ENCODE results near the gene MAD1L1.

The MAD1L1 gene

DNA sequence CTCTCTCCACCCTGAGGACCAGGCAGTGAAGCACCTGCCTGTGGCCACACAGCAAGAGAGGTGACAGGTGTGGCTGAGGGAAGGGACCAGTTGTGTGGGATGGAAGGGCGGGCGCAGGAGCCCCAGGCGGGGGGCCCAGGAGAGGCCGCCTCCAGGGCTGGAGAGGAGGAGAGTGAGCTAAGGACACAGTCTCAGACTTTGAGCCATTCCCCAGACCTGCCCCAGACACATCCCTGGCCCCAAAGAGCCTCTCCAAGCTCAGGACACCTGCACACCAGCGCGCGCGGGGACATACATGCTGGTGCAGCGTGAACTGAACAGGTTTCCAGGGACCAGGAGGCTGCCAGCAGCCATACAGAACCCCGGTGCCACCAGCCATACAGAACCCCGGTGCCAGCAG lies 237.3 kb downstream of the MAD1L1 start:
- no peak overlapping the region for H3K4me3 ChIP-seq (ENCODE audit: control insufficient read depth, low read depth, low read length)
- DNase-seq (ENCODE audit: low read depth) = no peak
- TF ChIP-seq, protein P1, sequence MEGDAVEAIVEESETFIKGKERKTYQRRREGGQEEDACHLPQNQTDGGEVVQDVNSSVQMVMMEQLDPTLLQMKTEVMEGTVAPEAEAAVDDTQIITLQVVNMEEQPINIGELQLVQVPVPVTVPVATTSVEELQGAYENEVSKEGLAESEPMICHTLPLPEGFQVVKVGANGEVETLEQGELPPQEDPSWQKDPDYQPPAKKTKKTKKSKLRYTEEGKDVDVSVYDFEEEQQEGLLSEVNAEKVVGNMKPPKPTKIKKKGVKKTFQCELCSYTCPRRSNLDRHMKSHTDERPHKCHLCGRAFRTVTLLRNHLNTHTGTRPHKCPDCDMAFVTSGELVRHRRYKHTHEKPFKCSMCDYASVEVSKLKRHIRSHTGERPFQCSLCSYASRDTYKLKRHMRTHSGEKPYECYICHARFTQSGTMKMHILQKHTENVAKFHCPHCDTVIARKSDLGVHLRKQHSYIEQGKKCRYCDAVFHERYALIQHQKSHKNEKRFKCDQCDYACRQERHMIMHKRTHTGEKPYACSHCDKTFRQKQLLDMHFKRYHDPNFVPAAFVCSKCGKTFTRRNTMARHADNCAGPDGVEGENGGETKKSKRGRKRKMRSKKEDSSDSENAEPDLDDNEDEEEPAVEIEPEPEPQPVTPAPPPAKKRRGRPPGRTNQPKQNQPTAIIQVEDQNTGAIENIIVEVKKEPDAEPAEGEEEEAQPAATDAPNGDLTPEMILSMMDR (conservative IDR thresholded peaks at IDR 0.05; ENCODE audit: control insufficient read depth, insufficient read depth, low read depth, low read length) = no peak

DNA sequence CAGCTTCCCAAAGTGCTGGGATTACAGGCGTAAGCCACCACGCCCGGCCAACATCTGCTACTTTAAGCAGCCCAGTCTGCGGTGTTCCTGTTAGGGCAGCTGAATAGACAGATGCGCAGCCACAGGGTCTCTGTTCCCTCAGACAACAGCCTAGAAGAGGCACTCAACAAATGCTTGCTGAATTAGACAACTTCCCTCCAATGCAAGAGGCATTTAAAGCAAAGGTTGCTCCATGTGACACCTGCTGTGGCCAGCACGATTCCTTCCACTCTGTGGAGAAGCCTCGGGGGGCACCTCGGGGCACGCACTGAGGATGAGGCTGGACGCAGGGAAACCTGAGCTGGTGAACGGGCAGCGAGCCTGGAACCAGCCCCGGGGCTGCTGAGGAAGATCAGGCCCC lies 237.8 kb downstream of the MAD1L1 start:
- DNase-seq (ENCODE audit: low read depth) = no peak
- TF ChIP-seq, protein P1 (conservative IDR thresholded peaks at IDR 0.05; ENCODE audit: control insufficient read depth, insufficient read depth, low read depth, low read length) = no peak
- H3K4me3 ChIP-seq (ENCODE audit: control insufficient read depth, low read depth, low read length) = no peak overlapping the region

DNA sequence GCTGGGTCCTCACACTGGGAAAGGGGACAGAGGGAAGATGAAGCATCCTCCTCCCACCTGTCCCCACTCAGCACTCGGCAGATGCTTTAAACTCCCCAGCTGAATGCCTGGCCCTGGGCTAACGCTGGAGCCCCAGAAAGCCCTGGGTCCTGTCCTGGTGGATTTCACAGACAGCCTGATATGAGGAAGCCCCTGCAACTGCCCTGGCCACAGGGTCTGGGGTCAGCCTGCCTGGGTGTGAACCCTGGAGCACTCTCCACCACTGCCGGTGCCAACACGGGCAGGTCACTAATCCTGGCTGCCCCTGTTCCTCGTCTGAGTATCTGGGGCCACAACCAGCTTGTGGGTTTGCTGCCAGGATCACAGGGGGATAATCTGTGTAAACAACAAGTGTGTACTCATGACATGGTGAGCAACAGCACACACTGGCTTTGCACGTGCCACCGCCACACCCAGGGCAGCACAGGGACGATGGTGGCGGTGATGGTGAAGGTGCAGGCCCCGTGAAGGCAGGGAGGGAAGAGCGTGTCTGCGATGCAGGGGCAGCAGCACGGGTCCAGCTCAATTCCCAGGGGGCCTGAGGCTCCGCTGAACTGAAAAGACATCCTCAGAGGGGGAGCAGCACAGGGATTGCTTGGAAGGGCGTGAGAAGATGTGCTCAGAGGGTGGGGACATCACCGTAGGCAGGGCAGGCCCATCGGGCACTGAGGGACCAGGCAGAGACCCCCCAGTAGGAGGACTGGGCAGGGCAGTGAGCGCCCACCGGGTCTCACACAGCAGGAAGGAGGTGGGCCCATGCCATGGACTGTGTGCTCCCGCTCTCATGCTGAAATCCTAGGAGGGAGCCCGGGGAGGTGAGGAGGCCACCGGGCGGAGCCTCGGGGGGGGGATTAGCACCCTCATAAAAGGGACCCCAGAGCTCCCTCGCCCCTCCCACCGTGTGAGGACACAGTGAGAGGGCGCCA lies 238.7 kb downstream of the MAD1L1 start:
- no peak for DNase-seq (ENCODE audit: low read depth)
- H3K4me3 ChIP-seq (ENCODE audit: control insufficient read depth, low read depth, low read length) = no peak overlapping the region
- TF ChIP-seq, protein P1 (conservative IDR thresholded peaks at IDR 0.05; ENCODE audit: control insufficient read depth, insufficient read depth, low read depth, low read length) = no peak

DNA sequence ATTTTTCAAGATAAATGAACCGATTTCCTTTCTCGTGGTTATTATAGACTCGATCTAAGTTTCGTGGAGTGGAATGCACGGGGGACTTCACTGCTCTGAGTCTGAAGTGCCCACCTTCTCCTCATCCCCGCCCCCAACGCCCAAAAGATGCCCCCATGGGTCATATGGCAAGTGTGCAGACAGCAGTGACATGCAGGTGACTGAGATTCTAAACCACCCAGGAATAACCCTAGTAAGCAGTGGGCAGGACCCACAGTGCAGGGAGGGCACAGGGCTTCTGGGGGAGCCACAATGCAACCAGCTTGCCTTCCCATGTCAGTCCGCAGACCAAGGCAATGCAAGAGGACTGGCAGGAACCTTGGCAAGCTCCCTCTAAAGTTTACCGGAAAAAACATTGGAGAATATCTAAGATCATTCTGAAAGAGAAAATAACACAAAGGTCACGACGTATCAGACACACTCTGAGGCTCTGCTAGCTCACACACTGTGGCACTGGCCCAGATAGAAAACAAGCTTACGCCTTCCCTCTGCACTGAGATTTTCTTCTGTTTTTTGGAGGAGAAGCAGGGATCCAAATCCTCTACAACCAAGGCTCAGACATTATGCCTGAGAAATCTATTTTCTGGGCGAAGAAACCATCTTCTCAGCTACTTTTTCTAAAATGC lies 239.6 kb downstream of the MAD1L1 start:
- TF ChIP-seq, protein P1 (conservative IDR thresholded peaks at IDR 0.05; ENCODE audit: control insufficient read depth, insufficient read depth, low read depth, low read length) = no peak

DNA sequence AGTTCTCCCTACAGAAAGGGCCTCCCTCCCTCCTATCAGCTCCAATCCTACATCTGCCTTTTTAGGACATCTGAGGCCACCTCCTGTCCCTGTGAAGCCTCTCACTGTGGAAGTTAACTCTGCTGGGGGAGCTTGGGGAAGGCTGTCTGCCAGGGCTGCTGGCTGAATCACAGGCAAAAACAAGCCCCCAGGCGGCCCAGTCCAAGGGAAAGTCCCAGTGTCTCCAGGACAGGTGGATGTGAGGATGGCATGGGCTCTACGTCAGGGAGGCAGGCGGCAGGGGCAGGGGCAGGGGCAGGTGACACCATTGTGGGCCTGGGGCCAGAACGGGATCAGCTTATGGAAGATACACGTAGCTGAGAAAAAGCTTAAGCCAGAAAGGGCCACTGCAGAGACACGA lies 240.2 kb downstream of the MAD1L1 start:
- DNase-seq (ENCODE audit: low read depth) = no peak
- no peak overlapping the region for H3K4me3 ChIP-seq (ENCODE audit: control insufficient read depth, low read depth, low read length)
- TF ChIP-seq, protein P1 (conservative IDR thresholded peaks at IDR 0.05; ENCODE audit: control insufficient read depth, insufficient read depth, low read depth, low read length) = no peak

More for the DNA sequence above, 239.6 kb downstream of the MAD1L1 start:
- DNase-seq (ENCODE audit: low read depth) = peak; percentile 27
- no peak overlapping the region for H3K4me3 ChIP-seq (ENCODE audit: control insufficient read depth, low read depth, low read length)

DNA sequence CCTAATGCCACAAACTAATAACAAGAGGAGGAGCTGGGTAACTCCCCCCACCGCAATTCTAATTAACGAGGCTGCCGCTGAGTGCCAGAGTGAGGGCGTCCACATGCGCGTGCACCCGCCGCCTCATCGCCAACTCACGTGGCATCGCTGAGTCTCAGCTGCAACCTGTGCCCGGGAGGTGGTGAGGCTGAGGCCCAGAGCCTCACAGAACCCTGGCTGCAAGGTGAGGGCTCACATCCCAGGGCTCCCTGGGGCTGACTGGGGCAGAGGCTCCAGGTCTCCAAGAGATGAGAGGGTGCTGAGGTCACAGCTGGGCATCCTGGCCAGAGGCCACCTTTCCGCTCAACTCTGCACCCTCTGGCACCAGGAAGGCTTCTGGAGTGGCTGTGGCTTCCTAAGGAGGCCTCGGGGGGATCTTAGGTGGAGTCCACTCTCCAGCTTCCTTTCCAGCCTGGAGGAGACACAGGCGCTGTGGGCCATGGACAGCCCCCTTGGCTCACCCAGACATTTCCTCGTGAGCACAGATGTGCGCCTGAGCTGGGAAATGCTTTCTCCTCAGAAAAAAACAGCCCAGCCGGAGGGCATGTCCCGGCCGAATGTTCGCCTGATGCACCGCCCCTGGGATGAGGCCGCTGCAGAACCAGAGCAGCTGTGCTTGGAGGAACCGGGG lies 242.6 kb downstream of the MAD1L1 start:
- TF ChIP-seq, protein P1 (conservative IDR thresholded peaks at IDR 0.05; ENCODE audit: control insufficient read depth, insufficient read depth, low read depth, low read length) = no peak
- no peak for DNase-seq (ENCODE audit: low read depth)
- H3K4me3 ChIP-seq (ENCODE audit: control insufficient read depth, low read depth, low read length) = no peak overlapping the region

Data from fibroblast of mammary gland (primary cell).